BE2C (cell line): Measurements from ENCODE around the gene ALAS1.

Experiments
- DNase-seq: peaks from one replicate; pipeline ENCODE4 v3.0.0-alpha.2; 2020
- H3K27me3 ChIP-seq: fragments of 250-450 bp; sonication (Bioruptor Pico); 2 replicates; pipeline ENCODE4 v1.5.1; 2020; ENCODE audit warnings: mild to moderate bottlenecking
- H3K36me3 ChIP-seq: fragments of 250-450 bp; sonication (Bioruptor Pico); 2 replicates; pipeline ENCODE4 v1.5.1; 2020; ENCODE audit warnings: mild to moderate bottlenecking
- H3K4me1 ChIP-seq: fragments of 250-450 bp; sonication (Bioruptor Pico); 2 replicates; pipeline ENCODE4 v1.5.1; 2020
- H3K4me3 ChIP-seq: 2 replicates; pipeline ENCODE4 v1.5.1; 2011; ENCODE audit warnings: low read depth, low read length
- H3K9me3 ChIP-seq: fragments of 250-450 bp; sonication (Bioruptor Pico); 2 replicates; pipeline ENCODE4 v1.5.1; 2020
- CTCF ChIP-seq: IDR thresholded peaks from 2 replicates; pipeline ENCODE4 v1.5.1; 2012; ENCODE audit warnings: mild to moderate bottlenecking, low read depth, low read length

ALAS1 gene

GRCh38 chr3:52218937-52219650 lies 21.1 kb downstream of the ALAS1 start:
- no peaks in the 10 kb centered on the region; the same call in 1 of the 2 replicates for H3K36me3 ChIP-seq
- DNase-seq = no peak
- no peaks in the 10 kb centered on the region for H3K27me3 ChIP-seq
- H3K4me3 ChIP-seq = no peak overlapping the region
- H3K9me3 ChIP-seq = no peaks in the 10 kb centered on the region
- no peak for TF ChIP-seq CTCF
- no peaks in the 10 kb centered on the region for H3K4me1 ChIP-seq

GRCh38 chr3:52220380-52221026 lies 22.5 kb downstream of the ALAS1 start:
- H3K36me3 ChIP-seq = no peaks in the 10 kb centered on the region
- peak; percentile 78 for DNase-seq
- H3K4me1 ChIP-seq = no peaks in the 10 kb centered on the region
- no peaks in the 10 kb centered on the region for H3K9me3 ChIP-seq
- no peak overlapping the region for H3K4me3 ChIP-seq
- peak; percentile 82 for TF ChIP-seq CTCF
- H3K27me3 ChIP-seq = no peaks in the 10 kb centered on the region

- no peaks in the 10 kb centered on the region for H3K27me3 ChIP-seq
- H3K36me3 ChIP-seq = no peaks in the 10 kb centered on the region
- no peak overlapping the region for H3K4me3 ChIP-seq
- H3K4me1 ChIP-seq = no peaks in the 10 kb centered on the region
- TF ChIP-seq CTCF = no peak
- no peak for DNase-seq
- no peaks in the 10 kb centered on the region for H3K9me3 ChIP-seq
Observed at GRCh38 chr3:52221141-52221562, 23.2 kb downstream of the ALAS1 start.

- no peak overlapping the region for H3K4me3 ChIP-seq
- no peak for DNase-seq
- no peaks in the 10 kb centered on the region for H3K27me3 ChIP-seq
- H3K36me3 ChIP-seq = no peaks in the 10 kb centered on the region
- H3K4me1 ChIP-seq = no peaks in the 10 kb centered on the region
- no peak for TF ChIP-seq CTCF
- H3K9me3 ChIP-seq = no peaks in the 10 kb centered on the region
Observed at GRCh38 chr3:52221563-52222318, 23.8 kb downstream of the ALAS1 start.

GRCh38 chr3:52222319-52223221 lies 24.6 kb downstream of the ALAS1 start:
- no peaks in the 10 kb centered on the region for H3K4me1 ChIP-seq
- no peak for TF ChIP-seq CTCF
- no peak for DNase-seq
- H3K9me3 ChIP-seq = no peaks in the 10 kb centered on the region
- H3K4me3 ChIP-seq = no peak overlapping the region
- H3K27me3 ChIP-seq = no peaks in the 10 kb centered on the region
- H3K36me3 ChIP-seq = no peaks in the 10 kb centered on the region
